ENCODE results near the gene DUOXA1. TPM values are rescaled to one million over a fixed set of nuclear protein-coding genes. Genes with fewer than 3 reads are reported as not detected.

DUOXA1 gene
- total RNA-seq, 6 experiments from 2014 or later, result 0.09 to 0.31 (median 0.16) TPM; not detected in 3

DNA sequence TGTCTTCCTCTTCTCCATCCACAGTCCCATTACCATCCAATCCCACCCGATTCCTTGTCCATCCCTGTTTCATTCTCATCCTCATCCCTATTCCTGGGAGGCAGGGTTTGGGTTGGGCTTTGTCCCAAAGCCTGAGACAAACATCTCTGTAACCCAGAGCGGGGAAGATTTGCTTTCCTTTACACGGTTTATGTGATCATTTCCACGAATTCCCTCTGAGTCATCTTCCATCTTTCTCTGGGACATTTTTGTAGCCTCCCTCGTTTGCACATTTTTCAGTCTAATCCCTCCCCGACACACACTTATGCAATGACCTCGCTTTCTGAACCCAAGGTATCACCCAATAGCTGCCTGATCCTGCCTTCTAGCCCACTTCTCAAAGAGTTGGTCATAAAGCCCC lies 38.5 kb downstream of the DUOXA1 start:
- no peak for TF ChIP-seq CTCF (IDR thresholded peaks at IDR 0.05)
- Mint-ChIP-seq H3K4me3 (no peak overlapping the region), H3K27me3 (ENCODE audit: insufficient read depth) (peaks cover 31% of the 10 kb centered on the region), H3K9me3 (no peaks in the 10 kb centered on the region), H3K36me3 (ENCODE audit: low read depth) (no peaks in the 10 kb centered on the region), H3K4me1 (ENCODE audit: low read depth) (peaks cover 9% of the 10 kb centered on the region), H3K27ac (peak overlapping the region; percentile 53)
- peak; percentile 27 for DNase-seq

DNA sequence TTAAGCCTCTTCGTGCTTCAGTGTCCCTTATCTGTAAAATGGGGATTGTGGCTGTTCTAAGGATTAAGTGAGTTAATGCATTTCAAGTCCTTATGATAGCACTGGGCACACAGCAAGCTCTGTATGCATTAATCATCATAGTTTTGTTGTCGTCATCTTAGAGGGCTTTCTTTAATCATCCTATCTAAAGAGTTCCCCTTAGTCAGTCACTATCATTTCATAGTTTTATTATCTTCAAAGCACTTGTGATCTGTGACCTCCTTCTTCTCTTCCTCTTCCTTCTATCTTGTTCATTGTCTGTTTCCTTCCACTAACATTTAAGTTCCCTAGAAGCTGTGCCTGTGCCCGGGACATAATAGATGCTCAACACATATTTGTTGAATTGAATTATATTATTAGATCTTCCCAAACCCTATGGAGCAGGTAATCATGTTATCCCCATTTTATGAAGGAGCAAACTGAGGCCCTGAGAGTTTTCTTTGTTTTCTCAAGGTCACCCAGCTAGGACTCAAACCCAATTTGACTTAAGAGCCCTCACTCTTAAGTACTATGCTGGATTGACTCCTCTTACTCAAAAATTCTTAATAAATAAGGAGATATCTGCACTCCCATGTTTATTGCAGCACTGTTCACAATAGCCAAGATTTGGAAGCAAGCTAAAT lies 39.8 kb downstream of the DUOXA1 start:
- Mint-ChIP-seq H3K27me3 (ENCODE audit: insufficient read depth) (peaks cover 31% of the 10 kb centered on the region), H3K4me1 (ENCODE audit: low read depth) (peaks cover 9% of the 10 kb centered on the region), H3K9me3 (no peaks in the 10 kb centered on the region), H3K36me3 (ENCODE audit: low read depth) (no peaks in the 10 kb centered on the region), H3K4me3 (no peak overlapping the region), H3K27ac (no peak overlapping the region)
- no peak for TF ChIP-seq CTCF (IDR thresholded peaks at IDR 0.05)
- DNase-seq, result no peak

GRCh38 chr15:45088801-45089711 lies 40.6 kb downstream of the DUOXA1 start:
- no peak overlapping the region for H3K27ac Mint-ChIP-seq
- no peaks in the 10 kb centered on the region for H3K9me3 Mint-ChIP-seq
- peaks cover 31% of the 10 kb centered on the region for H3K27me3 Mint-ChIP-seq (ENCODE audit: insufficient read depth)
- H3K4me3 Mint-ChIP-seq, result no peak overlapping the region
- TF ChIP-seq CTCF (IDR thresholded peaks at IDR 0.05), result no peak
- DNase-seq, result no peak
- peaks cover 9% of the 10 kb centered on the region for H3K4me1 Mint-ChIP-seq (ENCODE audit: low read depth)
- H3K36me3 Mint-ChIP-seq (ENCODE audit: low read depth), result no peaks in the 10 kb centered on the region

GRCh38 chr15:45087513-45087912 lies 42.2 kb downstream of the DUOXA1 start:
- peaks cover 9% of the 10 kb centered on the region for H3K4me1 Mint-ChIP-seq (ENCODE audit: low read depth)
- H3K36me3 Mint-ChIP-seq (ENCODE audit: low read depth), result no peaks in the 10 kb centered on the region
- TF ChIP-seq CTCF (IDR thresholded peaks at IDR 0.05), result no peak
- no peak overlapping the region for H3K27ac Mint-ChIP-seq
- H3K4me3 Mint-ChIP-seq, result no peak overlapping the region
- no peaks in the 10 kb centered on the region for H3K9me3 Mint-ChIP-seq
- H3K27me3 Mint-ChIP-seq (ENCODE audit: insufficient read depth), result peaks cover 25% of the 10 kb centered on the region
- no peak for DNase-seq

DNA sequence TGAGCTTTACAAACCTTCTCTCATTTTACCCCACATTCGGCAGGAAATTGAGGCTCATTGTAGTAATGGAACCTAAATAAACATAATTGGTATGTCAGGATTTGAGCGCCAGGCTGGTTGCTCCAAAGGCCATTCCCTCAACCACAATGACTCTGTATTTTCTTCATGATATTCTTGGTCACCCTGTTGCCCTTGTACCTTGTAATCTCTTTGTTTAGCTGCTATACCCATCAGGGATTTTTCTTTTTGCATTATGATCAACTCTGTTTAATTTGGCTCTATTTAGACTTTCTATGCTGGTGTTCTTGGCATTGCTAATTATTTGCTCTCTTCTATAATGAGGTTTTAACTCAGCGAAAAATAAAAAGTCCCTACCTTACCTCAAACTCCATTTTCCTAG lies 45.5 kb downstream of the DUOXA1 start:
- H3K9me3 Mint-ChIP-seq, result no peaks in the 10 kb centered on the region
- H3K27me3 Mint-ChIP-seq (ENCODE audit: insufficient read depth), result peaks cover 17% of the 10 kb centered on the region
- H3K36me3 Mint-ChIP-seq (ENCODE audit: low read depth), result no peaks in the 10 kb centered on the region
- H3K4me1 Mint-ChIP-seq (ENCODE audit: low read depth), result no peaks in the 10 kb centered on the region
- H3K4me3 Mint-ChIP-seq, result no peak overlapping the region
- DNase-seq, result no peak
- H3K27ac Mint-ChIP-seq, result no peak overlapping the region
- TF ChIP-seq CTCF (IDR thresholded peaks at IDR 0.05), result no peak
